Measurements from ENCODE around the gene LARP4B.

LARP4B gene

GRCh38 chr10:926075-926698 lies 5.3 kb downstream of the LARP4B start:
- H3K27ac ChIP-seq (ENCODE audit: low read length) = no peak overlapping the region
- H3K4me1 ChIP-seq (ENCODE audit: control insufficient read depth, insufficient read depth, low read length) = peaks cover 1% of the 10 kb centered on the region; the same call in 1 of the 2 replicates
- H3K4me3 ChIP-seq (ENCODE audit: low read length) = no peak overlapping the region
- DNase-seq (ENCODE audit: low read depth, low spot score) = no peak
- H3K36me3 ChIP-seq (ENCODE audit: control insufficient read depth, insufficient read depth, low read length) = no peaks in the 10 kb centered on the region
- no peaks in the 10 kb centered on the region for H3K9me3 ChIP-seq (ENCODE audit: control insufficient read depth, insufficient read depth, low read length)
- WGBS (ENCODE audit: insufficient coverage, insufficient read length) = no CpG with 5 or more reads among the region's 4 CpGs
- no peaks in the 10 kb centered on the region for H3K27me3 ChIP-seq (ENCODE audit: control insufficient read depth, insufficient read depth, low read length)

GRCh38 chr10:924524-924859 lies 7.0 kb downstream of the LARP4B start:
- no peak overlapping the region for H3K27ac ChIP-seq (ENCODE audit: low read length)
- no CpG with 5 or more reads among the region's 4 CpGs for WGBS (ENCODE audit: insufficient coverage, insufficient read length)
- H3K36me3 ChIP-seq (ENCODE audit: control insufficient read depth, insufficient read depth, low read length) = no peaks in the 10 kb centered on the region
- H3K4me3 ChIP-seq (ENCODE audit: low read length) = no peak overlapping the region
- DNase-seq (ENCODE audit: low read depth, low spot score) = no peak
- H3K4me1 ChIP-seq (ENCODE audit: control insufficient read depth, insufficient read depth, low read length) = peaks cover 1% of the 10 kb centered on the region; the same call in 1 of the 2 replicates
- no peaks in the 10 kb centered on the region for H3K9me3 ChIP-seq (ENCODE audit: control insufficient read depth, insufficient read depth, low read length)
- H3K27me3 ChIP-seq (ENCODE audit: control insufficient read depth, insufficient read depth, low read length) = no peaks in the 10 kb centered on the region

DNA sequence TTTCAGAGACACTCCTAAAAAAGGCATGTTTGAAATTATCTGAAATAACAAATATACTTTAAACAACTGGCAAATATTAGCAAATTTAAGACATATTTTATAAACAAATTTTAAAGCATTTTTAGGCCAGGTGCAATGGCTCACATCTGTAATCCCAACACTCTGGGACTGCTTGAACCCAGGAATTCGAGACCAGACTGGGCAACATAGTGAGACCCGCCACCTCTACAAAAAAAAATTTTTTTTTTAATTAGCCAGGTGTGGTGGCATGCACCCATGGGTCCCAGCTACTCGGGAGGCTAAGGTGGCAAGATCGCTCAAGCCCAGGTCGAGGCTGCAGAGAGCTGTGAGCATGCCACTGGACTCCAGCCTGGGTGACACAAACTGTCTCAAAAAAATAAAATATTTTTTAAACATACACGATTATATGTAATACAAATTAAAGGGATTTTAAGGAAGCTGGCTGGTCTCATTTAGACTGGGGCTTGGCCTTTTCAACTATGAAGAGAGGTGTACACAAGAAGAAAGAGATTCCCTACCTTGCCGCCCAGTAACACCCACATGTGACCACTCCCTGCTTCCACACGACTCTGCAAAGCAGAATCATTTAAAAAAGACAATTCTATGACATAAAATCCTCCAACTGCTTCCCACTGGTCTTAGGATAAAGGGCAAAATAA lies 7.5 kb downstream of the LARP4B start:
- H3K9me3 ChIP-seq (ENCODE audit: control insufficient read depth, insufficient read depth, low read length) = no peaks in the 10 kb centered on the region
- DNase-seq (ENCODE audit: low read depth, low spot score) = no peak
- peaks cover 1% of the 10 kb centered on the region; the same call in 1 of the 2 replicates for H3K4me1 ChIP-seq (ENCODE audit: control insufficient read depth, insufficient read depth, low read length)
- no peaks in the 10 kb centered on the region for H3K27me3 ChIP-seq (ENCODE audit: control insufficient read depth, insufficient read depth, low read length)
- WGBS (ENCODE audit: insufficient coverage, insufficient read length) = no CpG with 5 or more reads among the region's 8 CpGs
- no peak overlapping the region for H3K4me3 ChIP-seq (ENCODE audit: low read length)
- H3K27ac ChIP-seq (ENCODE audit: low read length) = no peak overlapping the region
- H3K36me3 ChIP-seq (ENCODE audit: control insufficient read depth, insufficient read depth, low read length) = no peaks in the 10 kb centered on the region

GRCh38 chr10:921471-922414 lies 9.8 kb downstream of the LARP4B start:
- Histone ChIP-seq H3K9me3 (ENCODE audit: control insufficient read depth, insufficient read depth, low read length) (no peaks in the 10 kb centered on the region), H3K27me3 (ENCODE audit: control insufficient read depth, insufficient read depth, low read length) (no peaks in the 10 kb centered on the region), H3K27ac (ENCODE audit: low read length) (no peak overlapping the region), H3K36me3 (ENCODE audit: control insufficient read depth, insufficient read depth, low read length) (no peaks in the 10 kb centered on the region), H3K4me3 (ENCODE audit: low read length) (no peak overlapping the region), H3K4me1 (ENCODE audit: control insufficient read depth, insufficient read depth, low read length) (no peaks in the 10 kb centered on the region)
- no peak for DNase-seq (ENCODE audit: low read depth, low spot score)
- no CpG with 5 or more reads among the region's 14 CpGs for WGBS (ENCODE audit: insufficient coverage, insufficient read length)

DNA sequence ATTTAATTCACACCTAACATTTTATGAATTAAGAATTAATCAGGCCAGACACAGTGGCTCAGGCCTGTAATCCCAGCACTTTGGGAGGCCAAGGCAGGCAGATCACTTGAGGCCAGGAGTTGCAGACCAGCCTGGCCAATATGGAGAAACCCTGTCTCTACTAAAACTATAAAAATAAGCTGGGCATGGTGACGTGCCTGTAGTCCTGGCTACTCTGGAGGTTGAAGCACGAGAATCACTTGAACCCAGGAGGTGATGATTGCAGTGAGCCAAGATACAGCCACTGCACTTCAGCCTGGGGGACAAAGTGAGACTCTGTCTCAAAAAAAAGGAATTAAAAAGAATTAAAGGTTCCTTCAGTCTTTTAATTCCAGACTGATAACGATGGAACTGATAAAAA lies 11.1 kb downstream of the LARP4B start:
- no peaks in the 10 kb centered on the region for H3K4me1 ChIP-seq (ENCODE audit: control insufficient read depth, insufficient read depth, low read length)
- no peak for DNase-seq (ENCODE audit: low read depth, low spot score)
- WGBS (ENCODE audit: insufficient coverage, insufficient read length) = no CpG with 5 or more reads among the region's 3 CpGs
- no peaks in the 10 kb centered on the region for H3K27me3 ChIP-seq (ENCODE audit: control insufficient read depth, insufficient read depth, low read length)
- H3K36me3 ChIP-seq (ENCODE audit: control insufficient read depth, insufficient read depth, low read length) = no peaks in the 10 kb centered on the region
- H3K9me3 ChIP-seq (ENCODE audit: control insufficient read depth, insufficient read depth, low read length) = no peaks in the 10 kb centered on the region
- no peak overlapping the region for H3K27ac ChIP-seq (ENCODE audit: low read length)
- no peak overlapping the region for H3K4me3 ChIP-seq (ENCODE audit: low read length)

- Histone ChIP-seq H3K4me3 (ENCODE audit: low read length) (no peak overlapping the region), H3K36me3 (ENCODE audit: control insufficient read depth, insufficient read depth, low read length) (no peaks in the 10 kb centered on the region), H3K27me3 (ENCODE audit: control insufficient read depth, insufficient read depth, low read length) (no peaks in the 10 kb centered on the region), H3K9me3 (ENCODE audit: control insufficient read depth, insufficient read depth, low read length) (no peaks in the 10 kb centered on the region), H3K27ac (ENCODE audit: low read length) (no peak overlapping the region), H3K4me1 (ENCODE audit: control insufficient read depth, insufficient read depth, low read length) (no peaks in the 10 kb centered on the region)
- WGBS (ENCODE audit: insufficient coverage, insufficient read length) = no CpG with 5 or more reads among the region's 3 CpGs
- no peak for DNase-seq (ENCODE audit: low read depth, low spot score)
Measured at GRCh38 chr10:919481-919880, 12.0 kb downstream of the LARP4B start.

- H3K4me3 ChIP-seq (ENCODE audit: low read length) = no peak overlapping the region
- no peaks in the 10 kb centered on the region for H3K27me3 ChIP-seq (ENCODE audit: control insufficient read depth, insufficient read depth, low read length)
- no peaks in the 10 kb centered on the region for H3K36me3 ChIP-seq (ENCODE audit: control insufficient read depth, insufficient read depth, low read length)
- no peak overlapping the region for H3K27ac ChIP-seq (ENCODE audit: low read length)
- H3K4me1 ChIP-seq (ENCODE audit: control insufficient read depth, insufficient read depth, low read length) = no peaks in the 10 kb centered on the region
- DNase-seq (ENCODE audit: low read depth, low spot score) = no peak
- H3K9me3 ChIP-seq (ENCODE audit: control insufficient read depth, insufficient read depth, low read length) = no peaks in the 10 kb centered on the region
- no CpG with 5 or more reads among the region's 3 CpGs for WGBS (ENCODE audit: insufficient coverage, insufficient read length)
Measured at GRCh38 chr10:917999-918398, 13.5 kb downstream of the LARP4B start.

DNA sequence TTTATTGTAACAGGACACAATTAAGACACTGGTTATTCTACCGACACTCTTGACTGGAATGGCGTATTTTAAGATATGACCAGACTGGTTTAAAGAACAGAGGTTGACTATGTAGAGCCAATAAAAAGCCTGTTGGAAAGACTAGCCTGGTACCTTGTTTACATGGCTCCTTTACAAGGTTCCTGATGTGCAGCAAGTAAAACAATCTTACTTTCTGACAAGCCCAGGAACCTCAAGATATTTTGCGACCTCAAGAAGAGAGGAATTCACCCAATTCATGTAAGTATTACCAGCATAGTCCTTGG lies 14.1 kb downstream of the LARP4B start:
- H3K4me3 ChIP-seq (ENCODE audit: low read length) = no peak overlapping the region

DNA sequence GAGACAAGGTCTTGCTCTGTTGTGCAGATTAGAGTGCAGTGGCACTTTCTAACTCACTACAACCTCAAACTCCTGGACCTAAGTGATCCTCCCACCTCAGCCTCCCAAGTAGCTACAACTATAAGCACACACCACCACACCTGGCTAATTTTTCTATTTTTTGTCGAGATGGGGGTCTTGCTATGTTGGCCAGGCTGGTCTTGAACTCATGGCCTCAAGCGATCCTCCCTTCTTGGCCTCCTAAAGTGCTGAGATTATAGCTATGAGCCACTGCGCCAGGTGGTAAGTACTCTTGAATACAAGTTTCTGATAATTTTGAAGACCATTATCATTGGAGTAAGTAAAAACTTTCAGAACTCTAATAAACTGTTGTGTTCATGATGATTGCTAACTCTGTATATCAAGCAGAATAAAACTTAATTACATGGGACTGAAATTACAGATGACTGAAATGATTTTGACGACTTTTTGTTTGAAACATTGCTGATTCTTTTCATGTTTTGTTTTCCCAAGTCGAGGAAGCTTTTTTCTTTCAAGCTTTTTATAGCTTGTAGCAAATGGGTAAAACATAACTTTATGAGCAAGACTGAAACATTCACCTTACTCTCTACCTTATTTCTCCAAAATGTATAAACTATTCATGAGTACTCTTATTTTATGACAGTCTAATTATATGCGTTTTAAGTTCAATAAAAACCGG lies 14.6 kb downstream of the LARP4B start:
- no CpG with 5 or more reads among the region's 7 CpGs for WGBS (ENCODE audit: insufficient coverage, insufficient read length)
- no peaks in the 10 kb centered on the region for H3K9me3 ChIP-seq (ENCODE audit: control insufficient read depth, insufficient read depth, low read length)
- H3K4me1 ChIP-seq (ENCODE audit: control insufficient read depth, insufficient read depth, low read length) = no peaks in the 10 kb centered on the region
- DNase-seq (ENCODE audit: low read depth, low spot score) = no peak
- H3K36me3 ChIP-seq (ENCODE audit: control insufficient read depth, insufficient read depth, low read length) = no peaks in the 10 kb centered on the region
- H3K27me3 ChIP-seq (ENCODE audit: control insufficient read depth, insufficient read depth, low read length) = no peaks in the 10 kb centered on the region
- H3K4me3 ChIP-seq (ENCODE audit: low read length) = no peak overlapping the region
- no peak overlapping the region for H3K27ac ChIP-seq (ENCODE audit: low read length)

More for the DNA sequence above, 14.1 kb downstream of the LARP4B start:
- no peaks in the 10 kb centered on the region for H3K27me3 ChIP-seq (ENCODE audit: control insufficient read depth, insufficient read depth, low read length)
- no peak for DNase-seq (ENCODE audit: low read depth, low spot score)
- H3K4me1 ChIP-seq (ENCODE audit: control insufficient read depth, insufficient read depth, low read length) = no peaks in the 10 kb centered on the region
- no CpG with 5 or more reads among the region's 3 CpGs for WGBS (ENCODE audit: insufficient coverage, insufficient read length)
- H3K36me3 ChIP-seq (ENCODE audit: control insufficient read depth, insufficient read depth, low read length) = no peaks in the 10 kb centered on the region
- H3K9me3 ChIP-seq (ENCODE audit: control insufficient read depth, insufficient read depth, low read length) = no peaks in the 10 kb centered on the region
- no peak overlapping the region for H3K27ac ChIP-seq (ENCODE audit: low read length)

DNA sequence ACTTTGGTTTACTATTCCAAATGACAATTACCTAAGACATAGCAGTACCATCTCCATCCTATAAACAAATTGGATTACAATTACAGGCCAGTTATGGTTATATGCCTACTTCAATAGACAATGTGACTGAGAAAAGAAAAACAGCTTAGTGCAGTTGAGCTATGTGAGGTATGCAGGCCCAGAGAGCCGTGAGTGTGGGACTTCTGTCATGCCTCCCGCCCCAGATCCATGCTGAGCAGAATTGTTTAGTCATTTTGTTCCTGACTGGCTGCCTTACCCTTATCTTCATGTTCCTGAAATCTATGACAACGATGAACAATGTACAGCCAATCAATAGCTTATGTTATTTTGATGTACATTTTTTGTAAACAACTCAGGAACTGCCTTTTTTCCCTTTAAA lies 21.7 kb downstream of the LARP4B start:
- DNase-seq (ENCODE audit: low read depth, low spot score) = no peak
- no CpG with 5 or more reads among the region's 3 CpGs for WGBS (ENCODE audit: insufficient coverage, insufficient read length)
- Histone ChIP-seq H3K27me3 (ENCODE audit: control insufficient read depth, insufficient read depth, low read length) (no peaks in the 10 kb centered on the region), H3K27ac (ENCODE audit: low read length) (no peak overlapping the region), H3K4me1 (ENCODE audit: control insufficient read depth, insufficient read depth, low read length) (no peaks in the 10 kb centered on the region), H3K4me3 (ENCODE audit: low read length) (no peak overlapping the region), H3K36me3 (ENCODE audit: control insufficient read depth, insufficient read depth, low read length) (no peaks in the 10 kb centered on the region), H3K9me3 (ENCODE audit: control insufficient read depth, insufficient read depth, low read length) (no peaks in the 10 kb centered on the region)
